Right ventricle myocardium inferior (tissue), 1 donor: ENCODE measurements around the gene RELT. TPM values are rescaled to one million over a fixed set of nuclear protein-coding genes. Genes with fewer than 3 reads are reported as not detected.
A peak's percentile ranks its signal among the peaks of the same experiment; 100 is the strongest.

ENCODE experiments used
- ATAC-seq: fragments of 200-7000 bp; cut with Tn5 transposase; one replicate; pipeline ENCODE4 v1.9.1; 2020; ENCODE audit warnings: mild to moderate bottlenecking, moderate library complexity
- DNase-seq: peaks from one replicate; pipeline ENCODE4 v3.0.0; 2021; ENCODE audit errors: missing footprints
- intact Hi-C: fragments of 100-400 bp; cut with DNase I; formaldehyde crosslinking; loops from one replicate; pipeline ENCODE4 v1.11.0; 2022
- total RNA-seq: library from RNA; stranded (reverse); fragmentation: NEBNext Ultra II Directional; extraction: Animal tissue kit (Norgen Biotek cat#: 25700); gene quantifications from one replicate; pipeline ENCODE4 v1.2.1, GENCODE V29; 2021
- donor health status: DM: no; HTN: yes; CAD: no; lungs with severe emphysema.

Gene RELT
- total RNA-seq, 1 donor from 2014 or later: 2.3 TPM

GRCh38 chr11:73387594-73388264 is 11.5 kb downstream of the RELT start:
- intact Hi-C loops: no loop called here
- DNase-seq (no peak), ATAC-seq (no peak)

GRCh38 chr11:73388265-73389133 is 12.3 kb downstream of the RELT start:
- DNase-seq: peak; percentile 93

GRCh38 chr11:73389134-73389525 is 12.9 kb downstream of the RELT start:
- no peak for ATAC-seq
- intact Hi-C loops: no loop called here

More at GRCh38 chr11:73388265-73389133, 12.3 kb downstream of the RELT start:
- peak; percentile 59 for ATAC-seq
- intact Hi-C loops: no loop called here

GRCh38 chr11:73389916-73390315 is 13.7 kb downstream of the RELT start:
- no peak for DNase-seq
- ATAC-seq: no peak
- intact Hi-C loops: no loop called here

More at GRCh38 chr11:73389134-73389525, 12.9 kb downstream of the RELT start:
- no peak for DNase-seq

- no peak for DNase-seq
- intact Hi-C loops: no loop called here
- no peak for ATAC-seq
Observed at GRCh38 chr11:73390601-73391565, 14.7 kb downstream of the RELT start.

GRCh38 chr11:73391665-73392064 is 15.5 kb downstream of the RELT start:
- no peak for ATAC-seq
- intact Hi-C loops: loop anchor here (2.0 kb wide), 2 partner anchors 39 to 85 kb away; no protein-coding TSS in a partner anchor
- no peak for DNase-seq

- DNase-seq: no peak
- ATAC-seq: no peak
- intact Hi-C loops: loop anchor here (2.0 kb wide), 2 partner anchors 40 to 86 kb away; no protein-coding TSS in a partner anchor
Observed at GRCh38 chr11:73392108-73393010, 16.2 kb downstream of the RELT start.

- intact Hi-C loops: loop anchor here (2.0 kb wide), 2 partner anchors 40 to 86 kb away; no protein-coding TSS in a partner anchor
- DNase-seq (no peak), ATAC-seq (no peak)
Observed at GRCh38 chr11:73393011-73393380, 16.8 kb downstream of the RELT start.

GRCh38 chr11:73393479-73394415 is 17.5 kb downstream of the RELT start:
- intact Hi-C loops: loop anchor here (2.0 kb wide), 2 partner anchors 41 to 87 kb away; no protein-coding TSS in a partner anchor
- peak; percentile 84 for DNase-seq

GRCh38 chr11:73394416-73395296 is 18.5 kb downstream of the RELT start:
- DNase-seq: no peak
- intact Hi-C loops: no loop called here
- no peak for ATAC-seq

More at GRCh38 chr11:73393479-73394415, 17.5 kb downstream of the RELT start:
- peak; percentile 64 for ATAC-seq

GRCh38 chr11:73395297-73396208 is 19.4 kb downstream of the RELT start:
- no peak for ATAC-seq
- no peak for DNase-seq
- intact Hi-C loops: no loop called here

- ATAC-seq (no peak), DNase-seq (no peak)
- intact Hi-C loops: no loop called here
Observed at GRCh38 chr11:73396251-73396930, 20.2 kb downstream of the RELT start.

- DNase-seq: no peak
- no peak for ATAC-seq
- intact Hi-C loops: no loop called here
Observed at GRCh38 chr11:73396985-73397384, 20.8 kb downstream of the RELT start.

- DNase-seq (no peak), ATAC-seq (no peak)
- intact Hi-C loops: no loop called here
Observed at GRCh38 chr11:73397468-73398131, 21.4 kb downstream of the RELT start.
